ENCODE results near the gene PPP1CB.

DNA sequence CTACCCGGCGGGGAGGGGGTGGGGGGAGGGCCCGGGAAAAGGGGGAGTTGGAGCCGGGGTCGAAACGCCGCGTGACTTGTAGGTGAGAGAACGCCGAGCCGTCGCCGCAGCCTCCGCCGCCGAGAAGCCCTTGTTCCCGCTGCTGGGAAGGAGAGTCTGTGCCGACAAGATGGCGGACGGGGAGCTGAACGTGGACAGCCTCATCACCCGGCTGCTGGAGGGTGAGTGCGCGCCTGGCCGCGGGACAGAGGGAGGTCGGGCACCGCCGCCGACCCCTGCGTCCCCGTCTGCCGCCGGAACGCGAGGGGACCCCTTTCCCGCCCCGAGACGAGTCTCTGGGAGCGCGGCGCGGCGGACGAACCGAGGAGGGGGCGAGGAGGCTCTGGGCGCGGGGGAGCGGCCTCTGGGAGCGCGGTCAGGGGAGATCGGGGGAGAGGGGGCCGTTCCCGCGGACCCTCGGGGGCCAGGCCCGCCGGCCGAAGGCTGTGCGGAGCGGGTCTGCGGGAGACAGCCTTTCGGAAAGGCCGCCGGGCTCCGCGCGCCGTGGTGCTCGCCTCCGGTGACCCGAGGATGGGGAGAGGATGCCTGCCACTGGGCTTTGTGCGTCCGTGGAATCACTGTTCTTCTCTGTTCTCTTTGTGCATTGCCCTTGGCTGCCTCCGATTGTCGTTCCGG is 463 bp downstream of the PPP1CB start:
- TF ChIP-seq POLR2A (IDR thresholded peaks at IDR 0.05), result no peak
- TF ChIP-seq, protein P1, sequence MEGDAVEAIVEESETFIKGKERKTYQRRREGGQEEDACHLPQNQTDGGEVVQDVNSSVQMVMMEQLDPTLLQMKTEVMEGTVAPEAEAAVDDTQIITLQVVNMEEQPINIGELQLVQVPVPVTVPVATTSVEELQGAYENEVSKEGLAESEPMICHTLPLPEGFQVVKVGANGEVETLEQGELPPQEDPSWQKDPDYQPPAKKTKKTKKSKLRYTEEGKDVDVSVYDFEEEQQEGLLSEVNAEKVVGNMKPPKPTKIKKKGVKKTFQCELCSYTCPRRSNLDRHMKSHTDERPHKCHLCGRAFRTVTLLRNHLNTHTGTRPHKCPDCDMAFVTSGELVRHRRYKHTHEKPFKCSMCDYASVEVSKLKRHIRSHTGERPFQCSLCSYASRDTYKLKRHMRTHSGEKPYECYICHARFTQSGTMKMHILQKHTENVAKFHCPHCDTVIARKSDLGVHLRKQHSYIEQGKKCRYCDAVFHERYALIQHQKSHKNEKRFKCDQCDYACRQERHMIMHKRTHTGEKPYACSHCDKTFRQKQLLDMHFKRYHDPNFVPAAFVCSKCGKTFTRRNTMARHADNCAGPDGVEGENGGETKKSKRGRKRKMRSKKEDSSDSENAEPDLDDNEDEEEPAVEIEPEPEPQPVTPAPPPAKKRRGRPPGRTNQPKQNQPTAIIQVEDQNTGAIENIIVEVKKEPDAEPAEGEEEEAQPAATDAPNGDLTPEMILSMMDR (IDR thresholded peaks at IDR 0.05), result no peak
- TF ChIP-seq POLR2AphosphoS5 (IDR thresholded peaks at IDR 0.05; ENCODE audit: insufficient read depth in 1 of 2, low read depth in 1 of 2), result peak in 1 of 2 donors; percentile 68
